Omental fat pad (tissue), 4 donors: ENCODE results near the gene PDE1C. TPM values are rescaled to one million over a fixed set of nuclear protein-coding genes. Genes with fewer than 3 reads are reported as not detected.

ENCODE experiments used
- ATAC-seq: fragments of 150-250 bp; one replicate; pipeline ENCODE4 v1.9.1; 2016; ENCODE audit warnings: mild to moderate bottlenecking, moderate library complexity; ENCODE audit not compliant: low FRiP score
- DNase-seq: peaks from one replicate; pipeline ENCODE4 v3.0.0-alpha.2; 2019; ENCODE audit warnings: low spot score
- CTCF ChIP-seq, 3 donors: fragments of 450-650 bp; IDR thresholded peaks; one replicate each; pipeline ENCODE4 v1.5.1; 2016 to 2017; ENCODE audit warnings: antibody characterized with exemption in 3 of 3, mild to moderate bottlenecking in 3 of 3, moderate library complexity in 2 of 3
- total RNA-seq, 4 donors: library from RNA; depleted of rRNA; stranded (reverse); fragments of >200 nt; gene quantifications; one replicate each; pipeline ENCODE4 v1.1.0, GENCODE V29; 2016

The PDE1C gene
- total RNA-seq, 4 donors from 2014 or later = 2.6 to 20.6 (median 4.3) TPM

GRCh38 chr7:31937982-31938381 is 132.2 kb downstream of the PDE1C start:
- no peak for DNase-seq
- no peak for TF ChIP-seq CTCF (IDR thresholded peaks at IDR 0.05)
- ATAC-seq = no peak

GRCh38 chr7:31935124-31936054 is 134.8 kb downstream of the PDE1C start:
- DNase-seq (no peak), ATAC-seq (no peak)
- TF ChIP-seq CTCF (IDR thresholded peaks at IDR 0.05) = no peak

- ATAC-seq (no peak), DNase-seq (no peak)
- no peak for TF ChIP-seq CTCF (IDR thresholded peaks at IDR 0.05)
Measured at GRCh38 chr7:31934551-31934950, 135.7 kb downstream of the PDE1C start.

GRCh38 chr7:31933481-31933880 is 136.7 kb downstream of the PDE1C start:
- DNase-seq = no peak
- TF ChIP-seq CTCF (IDR thresholded peaks at IDR 0.05) = no peak
- ATAC-seq = no peak

DNA sequence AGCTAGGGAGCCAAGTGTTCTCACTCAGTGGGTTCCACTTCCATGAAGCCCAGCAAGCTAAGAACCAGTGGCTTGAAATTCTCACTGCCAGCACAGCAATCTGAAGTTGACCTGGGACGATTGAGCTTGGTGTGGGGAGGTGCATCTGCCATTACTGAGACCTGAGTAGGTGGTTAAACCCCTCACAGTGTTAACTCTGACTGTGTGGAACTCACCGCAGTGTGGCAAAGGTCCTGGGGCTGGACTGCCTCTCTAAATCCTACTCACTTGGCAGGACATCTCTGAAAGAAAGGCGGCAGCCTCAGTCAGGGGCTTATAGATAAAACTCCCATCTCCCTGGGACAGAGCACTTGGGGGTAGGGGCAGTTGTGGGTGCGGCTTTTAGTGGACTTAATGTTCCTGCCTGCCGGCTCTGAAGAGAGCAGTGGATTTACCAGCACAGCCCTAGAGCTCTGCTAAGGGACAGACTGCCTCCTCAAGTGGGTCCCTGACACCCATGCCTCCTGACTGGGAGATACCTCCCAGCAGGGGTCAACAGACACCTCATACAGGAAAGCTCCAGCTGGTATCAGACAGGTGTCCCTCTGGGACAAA is 143.1 kb downstream of the PDE1C start:
- DNase-seq = no peak
- no peak for ATAC-seq
- TF ChIP-seq CTCF (IDR thresholded peaks at IDR 0.05) = no peak

DNA sequence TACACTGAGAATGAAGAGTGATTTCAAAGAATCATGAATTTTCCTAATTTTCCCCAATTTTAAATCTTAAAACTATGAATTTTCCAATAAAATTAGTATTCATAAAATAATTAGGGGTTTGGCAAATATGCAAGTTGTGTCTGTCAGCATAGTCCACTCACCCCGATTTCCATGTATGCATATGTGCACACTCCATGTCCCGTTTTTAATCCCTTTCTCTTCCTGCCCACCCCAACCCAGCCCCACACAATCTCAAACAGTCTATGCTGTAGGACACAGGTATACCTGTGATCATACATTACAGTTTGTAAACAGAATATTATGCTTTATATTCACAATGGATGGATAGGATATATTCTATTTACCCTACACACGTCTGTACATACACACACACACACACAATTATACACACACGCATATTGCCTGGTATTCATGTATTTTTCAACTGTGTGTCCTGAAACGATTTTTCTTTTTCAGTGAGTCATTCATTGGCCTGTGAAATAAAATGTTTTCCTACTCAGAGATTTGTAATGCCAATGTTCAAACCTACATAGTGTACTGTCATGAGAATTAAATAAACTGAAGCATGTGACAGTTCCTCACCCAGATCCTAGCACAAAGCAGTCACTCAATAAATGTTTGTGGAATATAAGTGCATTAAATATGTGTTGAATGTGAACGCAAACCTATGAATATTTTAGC is 144.3 kb downstream of the PDE1C start:
- ATAC-seq = no peak

More for the DNA sequence above, 144.3 kb downstream of the PDE1C start:
- DNase-seq = no peak
- no peak for TF ChIP-seq CTCF (IDR thresholded peaks at IDR 0.05)
